ENCODE results near the gene EXOG.

GRCh38 chr3:38563070-38563885 lies 67.1 kb downstream of the EXOG start:
- TF ChIP-seq, protein P1, sequence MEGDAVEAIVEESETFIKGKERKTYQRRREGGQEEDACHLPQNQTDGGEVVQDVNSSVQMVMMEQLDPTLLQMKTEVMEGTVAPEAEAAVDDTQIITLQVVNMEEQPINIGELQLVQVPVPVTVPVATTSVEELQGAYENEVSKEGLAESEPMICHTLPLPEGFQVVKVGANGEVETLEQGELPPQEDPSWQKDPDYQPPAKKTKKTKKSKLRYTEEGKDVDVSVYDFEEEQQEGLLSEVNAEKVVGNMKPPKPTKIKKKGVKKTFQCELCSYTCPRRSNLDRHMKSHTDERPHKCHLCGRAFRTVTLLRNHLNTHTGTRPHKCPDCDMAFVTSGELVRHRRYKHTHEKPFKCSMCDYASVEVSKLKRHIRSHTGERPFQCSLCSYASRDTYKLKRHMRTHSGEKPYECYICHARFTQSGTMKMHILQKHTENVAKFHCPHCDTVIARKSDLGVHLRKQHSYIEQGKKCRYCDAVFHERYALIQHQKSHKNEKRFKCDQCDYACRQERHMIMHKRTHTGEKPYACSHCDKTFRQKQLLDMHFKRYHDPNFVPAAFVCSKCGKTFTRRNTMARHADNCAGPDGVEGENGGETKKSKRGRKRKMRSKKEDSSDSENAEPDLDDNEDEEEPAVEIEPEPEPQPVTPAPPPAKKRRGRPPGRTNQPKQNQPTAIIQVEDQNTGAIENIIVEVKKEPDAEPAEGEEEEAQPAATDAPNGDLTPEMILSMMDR (IDR thresholded peaks at IDR 0.05), result no peak
- TF ChIP-seq POLR2AphosphoS5 (IDR thresholded peaks at IDR 0.05; ENCODE audit: low read depth, low read length) (no peak), SIN3A (IDR thresholded peaks at IDR 0.05; ENCODE audit: borderline replicate concordance, insufficient read depth, low read depth, low read length) (no peak)
